ENCODE results near the gene RGL3. TPM values are rescaled to one million over a fixed set of nuclear protein-coding genes. Genes with fewer than 3 reads are reported as not detected.

Gene RGL3
- total and polyA plus RNA-seq, 9 of the 15 experiments (the other 6 are each of a cell fraction or from before 2014, with no cell fraction given), result 0.12 to 0.61 (median 0.32) TPM; not detected in 4

DNA sequence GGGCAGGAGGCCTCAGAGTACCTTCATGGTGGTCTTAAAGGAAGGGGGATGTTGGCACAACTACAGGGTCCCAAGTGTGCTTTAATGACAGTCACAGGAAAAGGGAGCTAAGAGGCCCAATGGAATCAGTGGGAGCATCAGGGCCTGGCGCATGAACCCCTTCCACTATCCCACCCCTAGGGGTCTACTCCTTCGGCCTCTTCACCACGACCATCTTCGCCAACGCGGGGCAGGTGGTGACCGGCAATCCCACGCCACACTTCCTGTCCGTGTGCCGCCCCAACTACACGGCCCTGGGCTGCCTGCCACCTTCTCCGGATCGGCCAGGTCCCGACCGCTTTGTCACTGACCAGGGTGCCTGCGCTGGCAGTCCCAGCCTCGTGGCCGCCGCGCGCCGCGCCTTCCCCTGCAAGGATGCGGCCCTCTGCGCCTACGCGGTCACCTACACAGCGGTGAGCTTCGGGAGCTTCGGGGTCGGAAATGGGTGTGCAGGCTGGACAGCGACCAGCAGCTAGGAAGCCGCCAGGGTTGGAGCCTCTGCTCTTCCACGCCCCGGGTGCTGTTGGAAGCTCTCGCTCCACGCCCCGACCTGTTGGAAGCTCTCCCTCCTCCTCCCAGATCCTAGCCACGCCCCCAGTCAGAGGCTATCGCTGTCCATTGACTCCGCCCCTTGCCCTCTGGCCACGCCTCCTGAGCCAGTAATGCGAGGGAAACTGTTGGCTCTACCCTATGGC is 57.9 kb downstream of the RGL3 start (continued):
- TF ChIP-seq MIER1 (IDR thresholded peaks at IDR 0.05; ENCODE audit: low read depth) (0 out of 2 replicates have a peak, but pooled peaks have one; percentile 55), ZNF121 (CRISPR knock-in tag; conservative IDR thresholded peaks at IDR 0.05) (no peak), PPARD (CRISPR knock-in tag; IDR thresholded peaks at IDR 0.05) (no peak), SIN3A (IDR thresholded peaks at IDR 0.05; ENCODE audit: borderline replicate concordance in 2 of 2, control insufficient read depth in 1 of 2, low read depth in 2 of 2, low read length in 2 of 2) (peak in 1 of 2 experiments; percentile 51; a peak in 1 of 4 replicates), POLR2A (conservative IDR thresholded peaks at IDR 0.05) (0 out of 2 replicates have a peak, but pooled peaks have one; percentile 31), RBFOX2 (IDR thresholded peaks at IDR 0.05; ENCODE audit: low read depth, low read length) (peak; percentile 59), SMARCA5 (IDR thresholded peaks at IDR 0.05) (no peak), RBM34 (IDR thresholded peaks at IDR 0.05; ENCODE audit: borderline replicate concordance, insufficient read depth, low read length) (no peak)
- TF ChIP-seq, protein P1, sequence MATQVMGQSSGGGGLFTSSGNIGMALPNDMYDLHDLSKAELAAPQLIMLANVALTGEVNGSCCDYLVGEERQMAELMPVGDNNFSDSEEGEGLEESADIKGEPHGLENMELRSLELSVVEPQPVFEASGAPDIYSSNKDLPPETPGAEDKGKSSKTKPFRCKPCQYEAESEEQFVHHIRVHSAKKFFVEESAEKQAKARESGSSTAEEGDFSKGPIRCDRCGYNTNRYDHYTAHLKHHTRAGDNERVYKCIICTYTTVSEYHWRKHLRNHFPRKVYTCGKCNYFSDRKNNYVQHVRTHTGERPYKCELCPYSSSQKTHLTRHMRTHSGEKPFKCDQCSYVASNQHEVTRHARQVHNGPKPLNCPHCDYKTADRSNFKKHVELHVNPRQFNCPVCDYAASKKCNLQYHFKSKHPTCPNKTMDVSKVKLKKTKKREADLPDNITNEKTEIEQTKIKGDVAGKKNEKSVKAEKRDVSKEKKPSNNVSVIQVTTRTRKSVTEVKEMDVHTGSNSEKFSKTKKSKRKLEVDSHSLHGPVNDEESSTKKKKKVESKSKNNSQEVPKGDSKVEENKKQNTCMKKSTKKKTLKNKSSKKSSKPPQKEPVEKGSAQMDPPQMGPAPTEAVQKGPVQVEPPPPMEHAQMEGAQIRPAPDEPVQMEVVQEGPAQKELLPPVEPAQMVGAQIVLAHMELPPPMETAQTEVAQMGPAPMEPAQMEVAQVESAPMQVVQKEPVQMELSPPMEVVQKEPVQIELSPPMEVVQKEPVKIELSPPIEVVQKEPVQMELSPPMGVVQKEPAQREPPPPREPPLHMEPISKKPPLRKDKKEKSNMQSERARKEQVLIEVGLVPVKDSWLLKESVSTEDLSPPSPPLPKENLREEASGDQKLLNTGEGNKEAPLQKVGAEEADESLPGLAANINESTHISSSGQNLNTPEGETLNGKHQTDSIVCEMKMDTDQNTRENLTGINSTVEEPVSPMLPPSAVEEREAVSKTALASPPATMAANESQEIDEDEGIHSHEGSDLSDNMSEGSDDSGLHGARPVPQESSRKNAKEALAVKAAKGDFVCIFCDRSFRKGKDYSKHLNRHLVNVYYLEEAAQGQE (IDR thresholded peaks at IDR 0.05; ENCODE audit: borderline replicate concordance), result peak; percentile 94
- TF ChIP-seq, protein P1 (CRISPR knock-in tag; IDR thresholded peaks at IDR 0.05; ENCODE audit: low read depth), result peak; percentile 84; the same call in 1 of the 2 replicates
- TF ChIP-seq, protein P2, sequence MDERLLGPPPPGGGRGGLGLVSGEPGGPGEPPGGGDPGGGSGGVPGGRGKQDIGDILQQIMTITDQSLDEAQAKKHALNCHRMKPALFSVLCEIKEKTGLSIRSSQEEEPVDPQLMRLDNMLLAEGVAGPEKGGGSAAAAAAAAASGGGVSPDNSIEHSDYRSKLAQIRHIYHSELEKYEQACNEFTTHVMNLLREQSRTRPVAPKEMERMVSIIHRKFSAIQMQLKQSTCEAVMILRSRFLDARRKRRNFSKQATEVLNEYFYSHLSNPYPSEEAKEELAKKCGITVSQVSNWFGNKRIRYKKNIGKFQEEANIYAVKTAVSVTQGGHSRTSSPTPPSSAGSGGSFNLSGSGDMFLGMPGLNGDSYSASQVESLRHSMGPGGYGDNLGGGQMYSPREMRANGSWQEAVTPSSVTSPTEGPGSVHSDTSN (CRISPR knock-in tag; IDR thresholded peaks at IDR 0.05; ENCODE audit: low read depth), result no peak
- TF ChIP-seq, protein P2 (tag; conservative IDR thresholded peaks at IDR 0.05; ENCODE audit: low read depth), result no peak
- TF ChIP-seq, protein P3, sequence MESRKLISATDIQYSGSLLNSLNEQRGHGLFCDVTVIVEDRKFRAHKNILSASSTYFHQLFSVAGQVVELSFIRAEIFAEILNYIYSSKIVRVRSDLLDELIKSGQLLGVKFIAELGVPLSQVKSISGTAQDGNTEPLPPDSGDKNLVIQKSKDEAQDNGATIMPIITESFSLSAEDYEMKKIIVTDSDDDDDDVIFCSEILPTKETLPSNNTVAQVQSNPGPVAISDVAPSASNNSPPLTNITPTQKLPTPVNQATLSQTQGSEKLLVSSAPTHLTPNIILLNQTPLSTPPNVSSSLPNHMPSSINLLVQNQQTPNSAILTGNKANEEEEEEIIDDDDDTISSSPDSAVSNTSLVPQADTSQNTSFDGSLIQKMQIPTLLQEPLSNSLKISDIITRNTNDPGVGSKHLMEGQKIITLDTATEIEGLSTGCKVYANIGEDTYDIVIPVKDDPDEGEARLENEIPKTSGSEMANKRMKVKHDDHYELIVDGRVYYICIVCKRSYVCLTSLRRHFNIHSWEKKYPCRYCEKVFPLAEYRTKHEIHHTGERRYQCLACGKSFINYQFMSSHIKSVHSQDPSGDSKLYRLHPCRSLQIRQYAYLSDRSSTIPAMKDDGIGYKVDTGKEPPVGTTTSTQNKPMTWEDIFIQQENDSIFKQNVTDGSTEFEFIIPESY (CRISPR knock-in tag; IDR thresholded peaks at IDR 0.05), result peak; percentile 100
